ENCODE measurements around the gene TNIP1.

Gene TNIP1

GRCh38 chr5:151105561-151105960, 24.7 kb upstream of the TNIP1 start:
- no peak for DNase-seq

GRCh38 chr5:151104795-151105194, 24.0 kb upstream of the TNIP1 start:
- no peak for DNase-seq

DNA sequence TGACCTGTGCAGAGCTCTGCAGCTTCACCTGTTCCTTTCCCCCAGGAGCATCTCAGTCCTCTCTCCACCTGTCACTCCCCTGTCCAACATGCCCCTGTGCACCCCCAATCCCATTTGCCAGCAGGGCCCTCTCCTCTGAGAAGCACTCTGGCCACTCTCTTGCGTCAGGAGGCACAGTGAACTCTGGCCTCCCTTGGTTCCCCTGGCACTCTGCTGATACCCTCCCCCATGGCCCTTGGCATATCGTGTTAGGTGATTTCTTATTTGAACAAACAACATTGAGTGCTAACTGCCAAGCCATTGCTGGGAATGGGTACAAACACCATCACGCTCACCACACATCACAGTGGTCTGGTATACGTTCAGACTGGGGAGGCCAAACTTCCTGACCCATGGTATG, 20.9 kb upstream of the TNIP1 start:
- no peak for DNase-seq

DNA sequence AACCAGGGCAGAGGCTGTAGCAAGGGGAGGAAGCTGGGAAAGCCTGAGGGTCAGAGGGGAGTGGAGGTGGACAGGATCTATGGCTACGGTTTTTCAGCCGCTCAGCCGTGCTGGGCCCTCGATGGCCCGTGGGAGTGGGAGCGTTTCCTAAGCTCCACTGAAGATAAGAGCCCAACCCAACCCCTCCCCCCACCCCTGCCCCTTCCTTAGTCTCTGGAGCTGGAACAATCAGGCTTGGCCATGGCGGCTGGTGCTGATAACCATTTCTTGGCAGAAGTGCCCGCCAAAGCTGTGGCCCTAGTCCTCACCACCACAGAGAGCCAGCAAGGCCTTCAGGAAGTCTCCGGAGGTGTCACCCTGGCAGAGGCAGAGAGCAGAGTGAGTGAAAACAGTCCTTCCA, 20.3 kb upstream of the TNIP1 start:
- DNase-seq: peak; percentile 90

DNA sequence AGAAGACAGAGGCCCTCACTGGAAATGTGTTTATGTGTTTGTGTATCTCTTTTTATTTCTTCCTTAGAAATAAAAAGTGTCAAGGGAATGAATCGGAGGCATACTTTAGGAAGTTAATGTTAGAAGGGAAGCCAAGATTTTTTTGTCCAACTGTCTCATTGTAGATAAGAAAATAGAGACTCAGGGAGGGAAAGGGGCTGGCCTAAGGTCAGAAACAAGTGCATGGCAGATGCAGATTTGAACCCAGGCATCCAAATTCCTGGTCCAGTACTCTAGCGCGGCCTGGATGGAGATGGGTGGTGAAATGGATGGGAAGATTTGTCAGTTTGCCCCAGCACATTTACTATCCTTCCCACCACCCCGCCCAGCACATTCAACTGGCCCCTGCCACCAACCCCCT, 19.8 kb upstream of the TNIP1 start:
- peak; percentile 72 for DNase-seq

DNA sequence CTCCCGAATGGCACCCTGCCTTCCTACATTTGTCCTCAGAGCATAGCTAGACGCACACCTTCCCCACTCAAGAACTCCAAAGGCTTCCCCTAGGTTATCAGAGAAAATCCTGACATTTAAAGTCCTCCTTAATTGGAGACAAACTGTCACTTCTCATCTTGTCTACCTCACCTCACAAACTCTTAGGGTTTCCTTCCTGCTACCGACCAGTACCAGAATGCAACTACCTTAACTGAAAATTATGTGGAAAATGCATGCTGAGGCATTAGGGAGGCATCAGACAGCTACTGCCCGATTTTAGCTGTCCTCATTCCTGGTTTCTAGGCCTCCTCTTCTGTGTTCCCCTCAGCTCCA, 17.9 kb upstream of the TNIP1 start:
- DNase-seq: no peak

DNA sequence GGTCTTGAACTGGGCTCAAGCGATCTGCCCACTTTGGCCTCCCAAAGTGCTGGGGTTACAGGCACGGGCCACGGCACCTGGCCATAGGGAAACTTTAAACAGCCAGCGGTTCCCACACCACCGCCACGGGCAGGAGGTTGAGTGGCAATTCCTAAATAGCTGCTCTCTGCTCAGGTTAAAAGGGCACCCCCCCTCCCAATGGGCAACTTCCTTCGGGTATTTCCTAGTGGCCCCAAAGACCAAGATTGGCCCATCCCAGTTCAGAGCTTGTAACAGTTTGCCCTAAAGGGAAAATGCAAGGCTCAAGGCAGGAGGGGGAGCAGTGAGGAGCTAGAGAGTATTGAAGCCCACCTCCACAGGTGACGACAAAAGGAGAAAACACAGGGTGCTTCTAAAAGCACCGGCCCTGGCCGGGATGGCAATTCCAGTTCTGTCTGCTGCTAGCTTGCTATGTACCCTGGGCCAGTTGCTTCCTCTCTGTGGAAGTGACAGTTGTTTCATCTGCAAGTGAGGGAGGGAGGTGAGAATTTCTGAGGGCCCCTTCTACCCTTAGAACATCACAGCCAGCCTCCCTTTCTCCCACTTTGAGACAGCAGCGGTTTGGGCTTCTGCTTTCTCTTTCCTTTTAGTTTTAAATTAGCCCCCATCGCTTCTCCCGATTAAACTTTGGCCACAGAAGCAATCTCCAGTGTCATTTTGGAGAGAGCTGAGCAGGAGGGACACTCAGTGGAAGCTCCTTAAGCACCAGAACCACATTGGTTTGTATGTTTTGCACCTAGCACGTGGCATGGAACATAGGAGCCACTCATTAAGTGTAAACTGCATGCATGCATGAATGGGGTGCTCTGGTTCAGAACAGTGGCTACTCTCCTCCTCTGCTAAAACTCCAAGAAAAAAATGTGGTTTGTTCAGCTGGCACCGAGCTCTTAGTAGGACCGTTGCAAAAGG, 17.3 kb upstream of the TNIP1 start:
- DNase-seq: peak; percentile 62

GRCh38 chr5:151097061-151097460, 16.2 kb upstream of the TNIP1 start:
- DNase-seq: peak; percentile 38

GRCh38 chr5:151096001-151096373, 15.2 kb upstream of the TNIP1 start:
- DNase-seq: no peak

DNA sequence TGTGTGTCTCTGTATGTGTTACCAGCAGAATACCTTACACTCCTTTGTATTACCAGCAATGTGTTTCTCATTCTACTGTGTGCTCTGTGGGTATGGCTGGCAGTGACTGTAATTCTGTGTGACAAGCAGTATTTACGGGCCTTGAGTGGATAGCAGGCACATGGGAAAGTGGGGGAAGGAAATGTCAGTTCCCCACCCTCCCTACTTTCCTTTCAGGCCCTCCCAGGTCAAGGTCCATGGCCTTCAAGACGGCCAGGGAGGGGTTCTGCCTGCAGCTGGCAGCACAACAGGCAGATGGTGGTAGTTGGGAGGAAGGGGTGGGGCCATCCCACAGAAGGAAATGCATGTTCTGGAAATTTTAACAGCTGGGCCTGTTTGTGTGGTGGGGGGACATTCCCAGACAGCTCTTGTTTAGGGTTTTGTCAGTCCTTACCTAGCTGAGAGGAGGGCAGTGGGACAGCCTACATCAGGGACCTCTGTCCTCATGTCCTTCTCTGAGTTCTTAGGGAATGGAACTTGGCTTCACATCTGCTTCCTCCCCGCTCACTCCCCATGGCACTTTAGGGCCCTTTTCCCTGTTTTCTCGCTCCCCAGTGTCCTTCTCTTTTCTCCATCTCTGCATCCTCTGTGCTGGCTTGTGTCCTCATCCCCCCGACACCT, 14.6 kb upstream of the TNIP1 start:
- peak; percentile 24 for DNase-seq

GRCh38 chr5:151094852-151095245, 14.0 kb upstream of the TNIP1 start:
- DNase-seq: no peak

DNA sequence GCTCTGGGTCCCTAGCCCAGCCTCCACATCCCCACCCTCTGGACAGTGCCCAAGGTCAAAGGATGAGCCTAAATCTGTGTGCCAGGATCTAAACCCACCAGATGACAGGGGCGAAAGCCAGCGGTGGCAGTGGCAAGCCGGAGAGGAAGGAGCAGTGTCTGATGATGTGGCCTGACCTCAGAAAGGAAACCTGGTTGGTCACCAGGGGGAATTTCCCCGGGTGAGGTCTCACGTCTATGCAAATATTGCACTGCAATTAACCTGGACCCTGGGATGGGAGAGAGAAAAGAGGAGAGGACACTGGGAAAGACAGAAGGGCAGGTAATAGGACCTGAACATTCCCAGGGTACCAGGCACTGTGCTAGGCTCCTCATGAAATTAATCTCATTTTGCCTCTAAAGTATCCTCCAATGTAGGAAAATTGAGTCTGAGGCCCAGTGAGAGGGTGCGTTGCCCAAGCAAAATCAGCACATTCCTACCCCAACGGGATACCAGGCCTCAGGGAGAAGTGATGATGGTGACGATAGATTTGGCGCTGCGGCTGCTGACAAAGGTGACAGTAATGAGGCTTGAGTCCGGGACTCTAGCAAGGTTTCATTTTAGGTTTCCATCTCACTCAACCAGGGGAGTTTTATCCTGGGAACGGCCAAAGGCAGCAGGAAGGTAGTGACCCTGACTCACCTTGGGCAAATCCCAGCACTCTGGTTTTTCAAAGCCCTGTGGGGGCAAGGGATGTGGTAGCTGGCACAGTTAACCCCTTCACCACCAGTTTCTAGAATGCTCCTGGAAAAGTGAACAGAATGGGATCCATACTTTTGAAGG, 13.4 kb upstream of the TNIP1 start:
- peak; percentile 61 for DNase-seq

DNA sequence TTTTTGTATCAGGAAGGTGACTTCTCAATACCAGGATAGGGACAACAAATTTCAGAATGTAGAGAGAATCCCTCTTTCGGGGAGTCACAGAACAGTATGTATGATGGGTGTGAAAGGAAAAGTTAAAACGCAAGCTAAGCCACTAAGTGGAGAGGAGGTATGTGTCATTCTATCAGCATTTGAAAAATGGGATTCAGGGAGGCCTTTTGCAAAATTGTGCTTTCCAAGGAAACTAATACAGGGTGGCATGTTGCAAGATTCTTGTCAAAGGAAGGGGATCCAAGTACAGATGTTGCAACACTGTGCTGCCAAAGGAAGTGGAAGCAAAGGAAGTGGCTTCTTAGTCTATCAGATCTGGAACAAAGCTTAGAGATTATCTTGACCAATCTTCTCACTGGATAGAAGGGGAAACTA, 12.6 kb upstream of the TNIP1 start:
- peak; percentile 73 for DNase-seq

DNA sequence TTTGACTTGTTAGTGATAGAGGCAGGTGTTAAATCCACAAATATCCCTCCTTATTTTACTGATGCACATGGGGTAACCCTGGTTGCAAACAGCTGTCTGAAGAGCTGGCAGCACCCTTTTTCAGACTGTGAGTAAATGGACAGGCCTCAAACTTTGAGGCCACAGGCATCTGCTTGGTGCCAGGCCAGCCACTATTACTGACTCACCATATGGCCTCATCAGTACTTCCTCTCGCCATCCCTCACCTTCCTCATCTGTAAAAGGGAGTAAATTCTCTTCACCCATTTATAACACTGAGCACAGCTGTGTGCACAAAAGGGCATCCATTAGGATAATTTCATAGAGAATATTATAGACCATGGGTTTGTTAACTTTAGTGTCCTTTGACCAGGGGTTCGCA, 11.9 kb upstream of the TNIP1 start:
- DNase-seq: peak; percentile 70

GRCh38 chr5:151089726-151090125, 8.9 kb upstream of the TNIP1 start:
- DNase-seq: no peak

- no peak for DNase-seq
Measured at GRCh38 chr5:151088986-151089385, 8.2 kb upstream of the TNIP1 start.

GRCh38 chr5:151087486-151087885, 6.7 kb upstream of the TNIP1 start:
- DNase-seq: no peak

DNA sequence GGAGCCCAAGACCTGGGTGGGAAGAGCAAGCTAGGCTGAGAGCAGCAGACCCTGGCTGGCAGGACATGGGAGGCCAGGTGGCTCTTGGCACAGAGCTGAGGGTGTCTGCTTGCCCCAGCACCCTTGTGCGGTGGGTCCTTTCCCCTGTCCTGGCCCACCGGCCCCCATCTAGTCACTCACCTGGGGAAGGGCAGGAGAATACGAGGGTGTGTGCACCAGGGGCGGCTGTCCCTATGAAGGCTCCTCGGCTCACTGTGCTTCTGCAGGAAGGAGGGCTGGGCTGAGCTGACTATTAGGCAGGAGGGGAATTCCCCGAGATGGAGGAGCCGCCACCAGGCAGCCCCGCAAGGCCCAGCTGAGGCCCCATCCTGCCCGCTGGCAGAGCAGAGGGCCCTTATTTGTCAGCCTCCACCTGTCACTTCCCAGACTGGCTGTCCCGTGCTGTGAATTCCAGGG, 6.1 kb upstream of the TNIP1 start:
- DNase-seq: no peak

DNA sequence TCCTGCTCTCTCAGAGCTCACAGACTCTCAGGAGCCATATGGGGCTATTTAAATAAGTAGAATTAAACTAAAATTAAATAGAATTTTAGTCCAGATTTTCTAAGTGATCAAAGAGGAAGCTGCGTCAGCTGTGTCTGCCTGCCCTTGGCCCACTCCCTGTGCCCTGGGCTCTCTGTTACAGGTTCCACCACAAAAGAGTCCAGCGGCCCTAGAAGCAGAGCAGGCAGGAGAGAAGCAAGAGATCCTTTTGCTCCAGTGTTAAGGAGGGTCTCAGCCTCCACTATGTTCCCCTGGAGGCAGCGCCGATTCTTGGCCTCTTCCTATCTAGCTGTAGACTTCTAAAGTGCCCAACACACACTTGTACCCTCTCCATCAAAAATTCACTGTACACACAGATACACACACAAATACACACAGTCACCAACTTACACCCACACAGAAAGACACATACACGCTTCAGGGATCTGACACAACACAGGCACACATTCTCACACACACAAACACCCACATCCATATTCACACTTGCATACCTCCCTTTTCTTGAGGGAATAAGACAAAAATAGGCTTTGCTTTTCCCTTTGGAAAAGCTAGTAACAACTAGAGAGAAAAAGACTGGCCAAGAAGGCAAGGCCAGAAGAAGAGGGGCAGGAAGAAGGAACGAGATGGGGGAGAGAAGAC, 5.5 kb upstream of the TNIP1 start:
- peak; percentile 53 for DNase-seq

DNA sequence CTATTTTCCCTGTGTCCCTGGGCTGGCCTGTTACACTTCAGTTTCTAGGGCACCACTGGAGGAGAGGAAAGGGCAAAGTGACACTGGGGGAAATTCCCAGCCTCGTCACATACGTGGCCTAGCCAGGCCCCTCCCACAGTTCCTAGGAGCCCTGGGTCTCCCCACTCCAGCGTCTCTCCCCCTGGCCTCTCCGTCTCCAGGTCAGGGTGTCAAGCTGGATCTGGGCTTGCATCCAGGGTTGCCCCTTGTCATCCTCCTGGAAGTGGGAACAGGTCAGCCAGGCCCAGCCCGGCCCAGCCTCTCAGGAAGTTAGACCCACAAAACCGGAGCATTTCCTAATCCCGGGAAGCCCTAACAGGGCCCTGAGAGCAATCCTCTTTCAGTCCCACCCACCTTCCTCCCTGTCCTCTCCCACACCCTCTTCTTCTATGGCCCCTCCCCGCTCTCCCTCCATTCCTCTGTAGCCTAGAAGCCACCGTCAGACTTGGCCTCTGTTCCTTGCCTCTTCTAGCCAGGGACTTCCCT, 4.7 kb upstream of the TNIP1 start:
- DNase-seq: no peak

DNA sequence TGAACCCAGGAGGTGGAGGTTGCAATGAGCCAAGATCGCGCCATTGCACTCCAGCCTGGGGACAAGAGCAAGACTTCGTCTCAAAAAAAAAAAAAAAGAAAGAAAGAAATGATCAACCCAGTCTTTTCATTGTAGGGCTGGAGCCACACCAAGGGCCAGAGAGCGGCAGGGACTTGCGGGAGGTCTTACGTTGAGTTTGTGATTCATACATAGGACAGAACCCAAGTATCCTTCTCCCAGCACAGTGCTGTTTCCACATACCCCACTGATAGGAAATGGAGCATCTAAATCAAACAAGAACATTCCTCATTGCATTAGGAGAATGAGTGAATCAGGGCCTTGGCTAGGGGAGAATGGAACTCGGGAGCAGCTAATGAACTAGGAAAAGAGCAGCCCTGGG, 3.5 kb upstream of the TNIP1 start:
- DNase-seq: no peak

DNA sequence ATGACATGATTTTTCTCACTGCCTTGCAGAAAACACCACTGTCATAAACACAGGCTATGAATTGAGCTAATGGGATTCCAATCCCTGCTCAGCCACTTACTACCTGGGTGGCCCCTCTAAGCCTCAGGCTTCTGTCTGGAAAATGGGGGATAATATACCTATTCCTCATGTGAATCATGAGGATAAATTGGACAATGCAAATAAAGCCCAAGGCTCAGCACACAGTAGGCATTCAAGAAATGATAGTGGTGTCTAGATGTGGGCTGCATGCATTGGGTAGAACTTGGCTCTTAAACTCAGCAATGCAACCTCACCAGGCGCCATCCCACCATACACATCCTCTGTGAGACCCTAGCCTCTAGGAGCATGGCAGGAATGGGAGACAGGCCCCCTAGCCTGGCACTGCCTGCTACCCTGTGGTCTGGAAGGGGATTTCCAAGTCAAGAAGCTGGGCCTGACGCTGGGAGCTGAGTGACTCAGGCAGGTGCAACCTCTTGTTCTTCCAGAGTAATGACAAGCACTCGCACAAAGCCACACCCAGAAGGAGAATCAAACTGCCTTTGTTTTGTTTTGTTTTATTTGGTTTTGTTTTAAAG, 2.3 kb upstream of the TNIP1 start:
- DNase-seq: no peak

Data from hematopoietic multipotent progenitor cell treated with erythropoietin and hydrocortisone succinate and interleukin-3 and kit ligand, for 4 days (in vitro differentiated cells).